Gastrocnemius medialis (tissue), 4 donors: ENCODE results near the gene CRB2. TPM values are rescaled to one million over a fixed set of nuclear protein-coding genes. Genes with fewer than 3 reads are reported as not detected.

Experiments used
- ATAC-seq, 2 donors: fragments of 150-250 bp; one replicate each; pipeline ENCODE4 v1.9.1; 2016
- DNase-seq, 2 donors: peaks; one replicate each; pipeline ENCODE4 v3.0.0-alpha.2; 2019
- H3K27ac ChIP-seq, 4 donors: fragments of 200-600 bp; sonication (generic); 1 replicate in 1 of 4; 2 replicates in 3 of 4; pipeline ENCODE4 v1.5.1; 2016 to 2018; ENCODE audit warnings: mild to moderate bottlenecking in 2 of 4, moderate library complexity in 1 of 4
- H3K27me3 ChIP-seq, 3 donors: fragments of 200-600 bp; sonication (generic) in 2 of 3; 1 replicate in 1 of 3; 2 replicates in 2 of 3; pipeline versions ENCODE4 v1.5.1 to v1.6.0; 2016 to 2019; ENCODE audit warnings: mild to moderate bottlenecking in 1 of 3, moderate library complexity in 1 of 3
- H3K36me3 ChIP-seq, 2 donors: fragments of 200-600 bp; sonication (generic) in 1 of 2; one replicate each; pipeline ENCODE4 v1.5.1; 2017 to 2018
- H3K4me1 ChIP-seq, 2 donors: fragments of 200-600 bp; sonication (generic) in 1 of 2; one replicate each; pipeline ENCODE4 v1.5.1; 2016 to 2017; ENCODE audit warnings: mild to moderate bottlenecking in 2 of 2
- H3K4me3 ChIP-seq, 4 donors: fragments of 200-600 bp; sonication (generic) in 3 of 4; 1 replicate in 1 of 4; 2 replicates in 3 of 4; pipeline ENCODE4 v1.5.1; 2016 to 2019; ENCODE audit warnings: mild to moderate bottlenecking in 2 of 4
- H3K9me3 ChIP-seq, 3 donors: fragments of 200-600 bp; sonication (generic) in 2 of 3; 1 replicate in 1 of 3; 2 replicates in 2 of 3; pipeline ENCODE4 v1.5.1; 2016 to 2019
- CTCF ChIP-seq, 5 experiments: fragments of 450-650 bp in 3 of 5; fragments of 200-600 bp in 2 of 5; sonication (generic) in 2 of 5; IDR thresholded peaks in 4 of 5; conservative IDR thresholded peaks in 1 of 5; 1 replicate in 4 of 5; 2 replicates in 1 of 5; pipeline ENCODE4 v1.5.1; 2016 to 2019; ENCODE audit warnings: antibody characterized with exemption in 5 of 5, mild to moderate bottlenecking in 3 of 5, moderate library complexity in 3 of 5
- POLR2A ChIP-seq, 2 donors: fragments of 450-650 bp; IDR thresholded peaks; one replicate each; pipeline ENCODE4 v1.6.1; 2017; ENCODE audit warnings: antibody characterized with exemption in 2 of 2, mild to moderate bottlenecking in 2 of 2, moderate library complexity in 2 of 2
- in situ Hi-C, 4 donors: fragments of 200-750 bp; cut with MboI; loops; one replicate each; pipeline versions ENCODE4 v1.15.0 to v1.8.0; 2017; ENCODE audit warnings: low sequenced_read_pairs in 4 of 4
- intact Hi-C: fragments of 100-400 bp; cut with DNase I; formaldehyde crosslinking; loops from one replicate; pipeline ENCODE4 v1.15.1; 2023; ENCODE audit warnings: low total_unique reads
- total RNA-seq, 4 donors: library from RNA; depleted of rRNA; stranded (reverse); fragments of >200 nt; gene quantifications; one replicate each; pipeline versions ENCODE4 v1.1.0 to v1.2.3, GENCODE V29; 2016

CRB2 gene
- total RNA-seq, 4 donors from 2014 or later: not detected

- Histone ChIP-seq H3K4me1 (no peaks in the 10 kb centered on the region), H3K27ac (peak overlapping the region in 3 of 4 donors; percentile 1 to 35 (median 3)), H3K9me3 (no peaks in the 10 kb centered on the region), H3K27me3 (no peaks in the 10 kb centered on the region), H3K4me3 (no peak overlapping the region), H3K36me3 (peaks cover 0 to 8% of the 10 kb centered on the region in 2 donors)
- DNase-seq (peak in 1 of 2 donors; percentile 19), ATAC-seq (peak in 1 of 2 donors; percentile 47)
- in situ Hi-C loops: no loop called here
- no peak for TF ChIP-seq CTCF (IDR thresholded peaks at IDR 0.05 in 4 of 5, conservative IDR thresholded peaks at IDR 0.05 in 1 of 5)
- TF ChIP-seq POLR2A (IDR thresholded peaks at IDR 0.05): no peak
- intact Hi-C loops: no loop called here
Measured at GRCh38 chr9:123424131-123424530, 68.1 kb downstream of the CRB2 start.

GRCh38 chr9:123424552-123425225, 68.7 kb downstream of the CRB2 start:
- DNase-seq: no peak
- H3K27ac ChIP-seq: peak overlapping the region in 3 of 4 donors; percentile 1 to 35 (median 3)

DNA sequence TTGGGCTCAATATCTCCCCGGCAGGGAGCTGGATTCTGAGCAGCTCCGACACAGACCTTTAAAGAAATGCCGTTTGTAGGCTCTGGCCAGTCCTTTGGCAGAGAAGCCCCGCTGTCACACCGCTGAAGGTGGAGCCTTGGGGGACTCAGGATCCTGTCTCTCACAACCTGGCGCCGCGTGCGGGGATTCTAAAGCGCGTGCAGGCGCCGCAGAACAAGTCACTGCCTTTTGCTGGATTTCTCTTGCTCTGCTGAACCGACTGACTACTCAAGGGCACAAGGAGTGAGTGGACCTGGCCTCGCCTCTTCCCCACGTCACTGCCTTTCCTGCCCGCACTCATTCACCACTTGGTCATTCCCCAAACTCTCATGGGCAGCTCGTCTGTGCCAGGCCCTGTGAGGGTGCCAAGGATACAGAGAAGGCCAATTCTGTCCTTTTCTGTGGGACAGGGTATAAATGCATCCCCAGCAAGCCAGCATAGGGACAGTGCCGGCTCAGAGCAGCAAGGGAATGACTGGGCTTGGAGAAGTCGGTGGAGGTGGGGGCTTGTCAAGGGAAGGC, 69.3 kb downstream of the CRB2 start:
- Histone ChIP-seq H3K27me3 (no peaks in the 10 kb centered on the region), H3K9me3 (no peaks in the 10 kb centered on the region), H3K36me3 (peaks cover 0 to 9% of the 10 kb centered on the region in 2 donors), H3K4me1 (no peaks in the 10 kb centered on the region), H3K27ac (no peak overlapping the region), H3K4me3 (no peak overlapping the region)
- in situ Hi-C loops (no loop called here), intact Hi-C loops (no loop called here)
- DNase-seq (no peak), ATAC-seq (no peak)
- TF ChIP-seq CTCF (IDR thresholded peaks at IDR 0.05 in 4 of 5, conservative IDR thresholded peaks at IDR 0.05 in 1 of 5) (no peak), POLR2A (IDR thresholded peaks at IDR 0.05) (no peak)

More at GRCh38 chr9:123424552-123425225, 68.7 kb downstream of the CRB2 start:
- intact Hi-C loops: no loop called here
- in situ Hi-C loops: no loop called here
- Histone ChIP-seq H3K36me3 (peaks cover 0 to 8% of the 10 kb centered on the region in 2 donors), H3K4me3 (no peak overlapping the region), H3K9me3 (no peaks in the 10 kb centered on the region), H3K27me3 (no peaks in the 10 kb centered on the region), H3K4me1 (no peaks in the 10 kb centered on the region)
- no peak for ATAC-seq
- TF ChIP-seq POLR2A (IDR thresholded peaks at IDR 0.05): no peak
- TF ChIP-seq CTCF (IDR thresholded peaks at IDR 0.05 in 4 of 5, conservative IDR thresholded peaks at IDR 0.05 in 1 of 5): no peak

GRCh38 chr9:123425836-123426365, 69.9 kb downstream of the CRB2 start:
- in situ Hi-C loops (no loop called here), intact Hi-C loops (no loop called here)
- H3K36me3 ChIP-seq: peaks cover 0 to 14% of the 10 kb centered on the region in 2 donors
- H3K9me3 ChIP-seq: no peaks in the 10 kb centered on the region
- H3K27ac ChIP-seq: no peak overlapping the region
- H3K27me3 ChIP-seq: no peaks in the 10 kb centered on the region
- H3K4me3 ChIP-seq: no peak overlapping the region
- DNase-seq (no peak), ATAC-seq (no peak)
- no peaks in the 10 kb centered on the region for H3K4me1 ChIP-seq
- no peak for TF ChIP-seq POLR2A (IDR thresholded peaks at IDR 0.05)
- no peak for TF ChIP-seq CTCF (IDR thresholded peaks at IDR 0.05 in 4 of 5, conservative IDR thresholded peaks at IDR 0.05 in 1 of 5)
